Body of pancreas (tissue), 4 donors: Measurements from ENCODE around the gene APOBEC3B.

Experiments
- POLR2A ChIP-seq, 3 donors: fragments of 450-650 bp; IDR thresholded peaks; one replicate each; pipeline ENCODE4 v1.6.1; 2016; ENCODE audit warnings: antibody characterized with exemption in 3 of 3, mild to moderate bottlenecking in 2 of 3
- TF ChIP-seq, protein P1 (sequence below), 7 experiments: fragments of 450-650 bp in 4 of 7; fragments of 200-600 bp in 3 of 7; sonication (generic) in 3 of 7; IDR thresholded peaks; one replicate each; pipeline ENCODE4 v1.5.1; 2016 to 2019; ENCODE audit warnings: antibody characterized with exemption in 7 of 7

DNA sequence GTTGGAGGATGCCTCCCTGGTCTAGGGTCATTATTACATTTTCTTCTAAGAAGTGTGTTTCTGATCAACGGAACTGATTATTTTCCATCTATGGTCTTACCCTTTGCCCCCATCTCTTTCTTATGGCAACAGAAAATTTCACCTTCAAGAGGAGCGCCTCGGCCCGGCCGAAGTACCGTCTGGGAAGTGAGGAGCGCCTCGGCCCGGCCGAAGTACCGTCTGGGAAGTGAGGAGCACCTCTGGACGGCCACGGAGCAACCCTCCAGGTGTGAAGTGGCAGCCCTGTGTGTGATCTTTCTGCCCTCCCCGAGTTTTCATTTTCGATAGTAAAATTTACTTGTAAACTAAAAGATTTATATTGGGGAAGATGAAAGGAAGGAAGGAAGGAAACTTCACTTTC is 28.8 kb downstream of the APOBEC3B start:
- TF ChIP-seq POLR2A (IDR thresholded peaks at IDR 0.05) = no peak
- TF ChIP-seq, protein P1, sequence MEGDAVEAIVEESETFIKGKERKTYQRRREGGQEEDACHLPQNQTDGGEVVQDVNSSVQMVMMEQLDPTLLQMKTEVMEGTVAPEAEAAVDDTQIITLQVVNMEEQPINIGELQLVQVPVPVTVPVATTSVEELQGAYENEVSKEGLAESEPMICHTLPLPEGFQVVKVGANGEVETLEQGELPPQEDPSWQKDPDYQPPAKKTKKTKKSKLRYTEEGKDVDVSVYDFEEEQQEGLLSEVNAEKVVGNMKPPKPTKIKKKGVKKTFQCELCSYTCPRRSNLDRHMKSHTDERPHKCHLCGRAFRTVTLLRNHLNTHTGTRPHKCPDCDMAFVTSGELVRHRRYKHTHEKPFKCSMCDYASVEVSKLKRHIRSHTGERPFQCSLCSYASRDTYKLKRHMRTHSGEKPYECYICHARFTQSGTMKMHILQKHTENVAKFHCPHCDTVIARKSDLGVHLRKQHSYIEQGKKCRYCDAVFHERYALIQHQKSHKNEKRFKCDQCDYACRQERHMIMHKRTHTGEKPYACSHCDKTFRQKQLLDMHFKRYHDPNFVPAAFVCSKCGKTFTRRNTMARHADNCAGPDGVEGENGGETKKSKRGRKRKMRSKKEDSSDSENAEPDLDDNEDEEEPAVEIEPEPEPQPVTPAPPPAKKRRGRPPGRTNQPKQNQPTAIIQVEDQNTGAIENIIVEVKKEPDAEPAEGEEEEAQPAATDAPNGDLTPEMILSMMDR (IDR thresholded peaks at IDR 0.05) = no peak
